Measurements from ENCODE around the gene MREG. TPM values are rescaled to one million over a fixed set of nuclear protein-coding genes. Genes with fewer than 3 reads are reported as not detected.

The MREG gene
- total RNA-seq, 1 donor from 2014 or later = 1.2 TPM

DNA sequence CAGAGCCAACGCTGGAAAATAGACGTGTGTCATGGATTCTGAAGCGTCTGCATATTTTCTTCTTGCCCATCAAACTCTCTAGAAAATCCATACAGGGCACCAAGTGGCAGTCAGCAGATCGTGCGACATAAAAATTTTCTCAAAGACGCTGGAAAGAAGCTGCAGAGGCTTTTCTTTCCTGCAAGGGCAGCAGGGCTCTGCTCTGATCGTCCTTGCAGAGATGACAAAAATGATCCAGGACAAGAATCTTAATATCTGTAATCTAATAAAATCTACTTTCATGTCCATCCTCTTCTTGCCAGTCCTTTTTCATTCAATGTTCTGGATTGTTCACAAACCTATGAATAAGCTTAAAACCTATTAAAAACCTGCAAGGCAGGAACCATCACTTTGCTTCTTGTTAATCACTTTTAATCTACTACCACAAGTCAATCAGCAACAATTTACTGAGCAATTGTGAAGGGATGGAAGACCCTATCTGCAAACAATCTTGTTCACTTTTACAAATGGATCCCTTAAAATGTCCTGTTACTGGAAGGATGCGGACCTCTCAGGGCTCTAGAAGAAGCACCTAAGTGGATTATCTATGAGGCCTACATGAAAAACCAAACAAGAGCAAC is 93.6 kb downstream of the MREG start:
- DNase-seq (ENCODE audit: low spot score) = peak; percentile 51

DNA sequence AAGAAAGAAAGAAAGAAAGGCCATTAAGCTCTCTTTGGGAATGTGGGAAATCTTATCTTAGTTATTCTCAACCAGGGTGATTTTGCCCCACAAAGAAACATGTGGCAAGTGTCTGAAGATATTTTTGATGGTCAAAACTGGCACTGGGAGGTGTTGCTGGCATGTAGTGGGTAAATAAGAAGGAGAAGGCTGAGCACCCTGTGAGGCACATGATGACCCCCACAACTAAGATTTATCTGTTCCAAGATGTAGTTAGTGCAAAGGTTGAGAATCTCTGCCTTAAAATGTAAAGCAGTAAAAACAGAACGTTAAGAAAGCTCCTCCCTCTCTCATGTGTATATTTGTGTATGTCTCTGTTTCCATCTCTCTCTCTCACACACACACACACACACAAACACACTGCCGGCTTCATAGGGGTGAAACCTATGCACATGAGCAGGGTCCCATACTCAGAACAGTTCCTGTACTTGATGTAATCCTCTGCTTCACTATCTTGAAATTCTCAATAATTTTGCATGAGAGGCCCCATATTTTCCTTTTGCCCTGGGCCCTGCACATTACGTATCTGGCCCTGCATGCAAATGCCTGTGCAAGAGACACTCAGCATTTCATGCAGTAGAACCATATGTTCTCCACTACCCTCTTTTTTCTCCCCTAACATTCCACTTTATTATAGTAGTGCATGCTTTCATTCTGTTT is 94.3 kb downstream of the MREG start:
- DNase-seq (ENCODE audit: low spot score) = peak; percentile 69

DNA sequence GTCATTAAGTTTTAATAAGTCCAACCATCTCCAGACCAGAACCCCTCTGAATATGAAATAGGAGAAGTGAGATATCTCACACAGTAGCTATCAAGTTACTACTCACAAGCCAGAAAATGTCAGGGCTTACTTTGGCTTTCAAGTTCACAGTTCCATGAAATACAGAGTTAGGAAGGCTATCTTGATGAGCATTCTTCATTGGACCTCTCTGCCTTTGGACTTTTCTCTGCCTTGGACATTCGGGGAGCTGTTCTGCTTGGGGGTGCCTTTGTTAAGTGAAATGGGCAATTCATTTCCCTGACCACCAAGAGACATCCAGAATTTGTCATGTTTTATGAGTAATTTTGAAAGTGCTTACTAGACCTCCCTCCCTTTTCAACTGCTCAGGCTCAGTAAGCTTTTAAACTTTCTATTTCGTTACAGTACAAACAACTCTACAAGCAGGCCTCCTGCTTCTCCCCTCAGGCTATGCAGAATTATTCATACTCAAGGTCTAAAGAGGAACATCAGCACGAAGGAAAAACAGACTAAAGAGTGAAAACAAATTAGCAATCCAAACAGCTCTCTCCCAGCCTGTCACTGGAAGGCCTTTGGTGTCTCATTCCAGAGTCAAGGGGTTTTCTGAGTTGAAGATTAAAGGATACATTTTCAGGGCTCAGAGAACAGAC is 95.3 kb downstream of the MREG start:
- peak; percentile 66 for DNase-seq (ENCODE audit: low spot score)

DNA sequence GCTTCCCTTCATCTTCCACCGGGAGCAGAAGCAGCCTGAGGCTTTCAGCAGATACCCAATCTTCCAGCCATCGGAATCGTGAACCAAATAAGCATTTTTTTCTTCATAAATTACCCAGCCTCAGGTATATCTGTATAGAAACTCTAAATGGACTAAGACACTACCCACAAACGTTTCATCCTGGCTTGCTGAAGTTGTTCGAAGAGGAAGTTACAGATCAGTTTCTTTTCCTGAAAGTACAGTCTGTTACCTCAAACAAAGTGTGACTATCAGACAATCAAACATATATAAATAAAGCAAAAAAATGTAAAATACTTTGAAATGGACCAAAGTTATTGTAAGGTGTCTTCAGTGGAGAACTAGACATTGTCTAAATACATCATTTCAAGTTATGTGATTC is 97.9 kb downstream of the MREG start:
- DNase-seq (ENCODE audit: low spot score) = no peak

DNA sequence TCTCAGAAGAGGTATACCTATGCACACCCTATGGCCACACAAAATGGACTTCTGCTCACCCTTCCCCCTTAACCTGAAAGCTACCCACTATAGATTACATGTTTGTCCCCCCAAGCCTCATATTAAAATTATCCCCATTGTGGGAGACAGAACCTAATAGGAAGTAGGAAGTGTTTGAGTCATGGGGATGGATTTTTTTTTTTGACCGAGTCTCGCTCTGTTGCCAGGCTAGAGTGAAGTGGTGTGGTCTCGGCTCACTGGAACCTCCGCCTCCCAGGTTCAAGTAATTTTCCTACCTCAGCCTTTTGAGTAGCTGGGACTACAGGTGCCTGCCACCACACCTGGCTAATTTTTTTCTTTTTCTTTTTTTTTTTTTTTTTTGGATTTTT is 98.6 kb downstream of the MREG start:
- DNase-seq (ENCODE audit: low spot score) = no peak

DNA sequence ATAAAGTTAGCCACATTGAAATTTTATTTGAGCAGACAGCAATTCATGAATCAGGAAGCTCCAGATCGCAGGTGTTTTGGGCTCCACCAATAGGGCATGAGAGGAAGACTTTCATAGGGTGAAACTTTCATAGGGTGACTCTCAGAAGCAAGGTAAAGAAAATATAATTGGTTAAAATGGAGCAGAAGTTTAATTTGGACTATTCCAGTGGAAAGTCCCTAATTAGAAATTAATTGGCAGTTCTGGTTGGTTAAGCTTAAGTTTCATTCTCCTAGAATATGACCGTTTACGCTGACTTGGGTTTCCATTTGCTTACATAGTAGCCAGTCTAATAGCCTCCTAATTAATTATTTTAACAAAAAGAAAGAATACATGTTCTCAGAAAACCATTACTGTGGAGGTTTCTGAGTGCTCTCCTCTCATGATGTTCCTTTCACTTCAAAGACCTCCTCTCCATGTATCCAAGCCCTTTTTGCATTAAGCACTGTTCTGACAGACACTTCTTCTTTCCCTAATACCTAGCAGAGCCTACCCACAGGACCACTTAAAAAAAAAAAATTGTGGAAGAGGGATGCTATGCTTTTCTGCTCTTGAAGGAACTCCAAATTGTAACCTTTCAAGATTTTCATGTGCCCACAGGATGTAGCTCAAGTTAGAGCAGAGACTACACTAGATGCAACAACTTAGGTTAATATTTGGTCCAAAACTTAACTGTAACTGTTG is 99.1 kb downstream of the MREG start:
- DNase-seq (ENCODE audit: low spot score) = no peak

DNA sequence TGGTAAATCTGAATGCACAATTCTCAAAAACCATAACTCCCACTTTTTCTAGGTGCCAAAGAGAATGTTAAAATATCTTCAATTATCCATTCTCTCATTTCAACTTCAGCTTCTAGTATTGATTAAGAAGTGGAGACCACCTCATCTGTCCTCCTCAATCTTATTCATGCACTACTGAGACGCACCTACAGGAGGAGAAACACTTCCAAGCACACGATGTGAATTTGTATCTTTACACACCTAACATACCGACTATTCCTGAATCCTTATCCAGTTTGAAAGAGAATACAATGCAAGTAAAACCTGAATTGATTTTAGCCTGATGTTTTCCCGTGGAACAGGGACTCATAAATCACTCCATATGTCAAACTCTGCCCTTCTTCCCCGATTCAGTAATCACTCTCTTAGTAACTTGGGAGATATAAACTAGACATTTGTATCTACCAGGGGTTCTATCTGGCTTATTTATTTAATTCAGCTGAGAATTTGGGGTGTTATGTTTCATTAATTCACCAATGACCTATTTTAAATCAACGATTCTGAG is 101.0 kb downstream of the MREG start:
- DNase-seq (ENCODE audit: low spot score) = no peak

DNA sequence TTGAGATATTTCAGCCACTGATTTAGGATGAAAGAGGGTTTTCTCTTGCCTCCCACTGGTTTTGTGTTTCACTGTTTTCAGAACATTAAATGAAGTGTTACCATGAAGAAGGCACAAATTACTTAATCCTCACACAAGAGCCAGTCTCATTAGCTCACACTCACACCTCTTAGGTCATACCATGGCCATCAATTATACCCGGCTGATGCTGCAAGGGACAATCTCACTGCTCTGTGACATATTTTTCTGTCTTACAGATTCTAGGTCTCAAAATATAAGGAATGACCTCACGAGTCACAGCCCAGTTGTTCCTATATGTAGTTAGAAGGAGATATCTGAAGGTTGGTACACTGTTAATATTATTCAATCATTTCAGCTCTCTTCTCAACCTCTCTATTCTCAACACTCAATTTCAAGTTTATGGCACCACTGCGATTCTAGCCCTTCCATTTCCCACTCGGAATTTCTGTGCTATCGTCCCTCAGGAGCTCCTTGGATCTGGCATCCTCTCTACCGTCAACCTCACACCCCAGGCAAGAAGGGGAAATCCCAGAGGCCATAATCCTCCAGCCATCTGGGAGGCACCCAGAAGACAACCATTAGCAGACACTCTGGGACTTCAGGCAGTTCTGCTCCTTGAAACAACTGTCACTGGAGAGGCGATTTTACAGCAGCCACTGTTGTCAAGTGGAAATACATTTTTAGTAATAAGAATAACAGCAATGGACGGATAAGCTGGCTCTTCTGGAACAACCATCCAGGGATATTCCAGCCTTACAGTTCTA is 101.9 kb downstream of the MREG start:
- no peak for DNase-seq (ENCODE audit: low spot score)

DNA sequence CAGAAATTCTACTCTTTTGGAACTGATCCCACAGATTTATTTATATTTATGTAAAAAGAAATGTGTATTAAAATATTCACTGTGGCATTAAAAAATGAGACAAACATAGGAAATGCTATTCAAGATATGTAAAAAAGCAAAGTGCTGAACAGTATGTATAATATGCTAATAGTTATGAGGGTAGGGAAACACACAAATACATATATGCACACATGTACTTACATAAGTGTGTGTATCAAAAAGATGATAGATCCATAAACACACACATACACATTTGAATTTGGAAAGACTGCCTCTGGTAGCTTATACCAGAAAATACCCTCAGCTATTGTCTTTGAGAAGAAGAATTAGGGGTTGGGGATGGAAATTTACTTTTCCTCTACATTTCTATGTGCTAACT is 103.2 kb downstream of the MREG start:
- DNase-seq (ENCODE audit: low spot score) = no peak

DNA sequence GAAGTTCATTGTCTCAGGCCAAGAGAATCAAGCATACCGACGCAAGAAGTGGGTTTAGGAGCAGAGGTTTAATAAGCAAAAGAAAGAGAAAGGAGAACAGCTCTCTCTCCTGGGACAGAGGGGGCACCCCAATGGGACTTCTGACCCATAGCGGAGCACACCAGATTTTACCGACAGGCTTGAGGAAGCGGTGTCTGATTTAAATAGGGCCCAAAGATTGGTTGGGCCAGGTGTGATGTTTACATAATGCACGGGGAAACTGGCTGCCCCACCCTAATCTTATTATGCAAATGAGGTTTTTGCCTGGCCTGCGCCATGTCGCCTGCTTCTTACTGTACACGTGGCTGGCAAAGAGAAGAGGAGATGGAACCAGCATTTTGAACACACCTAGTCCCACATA is 106.2 kb downstream of the MREG start:
- no peak for DNase-seq (ENCODE audit: low spot score)

DNA sequence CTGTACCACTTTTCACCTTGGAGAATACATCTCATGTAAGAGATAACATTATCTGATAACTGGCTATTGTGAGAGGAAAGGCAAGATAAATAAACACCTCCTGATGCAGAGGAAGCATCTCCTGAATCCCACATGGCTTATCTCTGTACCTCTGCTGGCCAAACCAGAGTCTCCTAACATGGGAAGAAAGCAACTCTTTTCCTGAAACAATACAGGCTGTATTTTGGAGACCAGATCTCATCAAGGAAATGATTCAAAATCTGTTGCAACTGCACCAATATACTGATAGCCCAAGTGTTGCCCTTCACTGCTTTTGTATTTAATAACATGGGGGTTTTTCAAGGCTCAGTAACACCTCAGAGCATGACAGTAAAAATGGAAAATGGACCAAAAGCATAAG is 106.9 kb downstream of the MREG start:
- DNase-seq (ENCODE audit: low spot score) = no peak

DNA sequence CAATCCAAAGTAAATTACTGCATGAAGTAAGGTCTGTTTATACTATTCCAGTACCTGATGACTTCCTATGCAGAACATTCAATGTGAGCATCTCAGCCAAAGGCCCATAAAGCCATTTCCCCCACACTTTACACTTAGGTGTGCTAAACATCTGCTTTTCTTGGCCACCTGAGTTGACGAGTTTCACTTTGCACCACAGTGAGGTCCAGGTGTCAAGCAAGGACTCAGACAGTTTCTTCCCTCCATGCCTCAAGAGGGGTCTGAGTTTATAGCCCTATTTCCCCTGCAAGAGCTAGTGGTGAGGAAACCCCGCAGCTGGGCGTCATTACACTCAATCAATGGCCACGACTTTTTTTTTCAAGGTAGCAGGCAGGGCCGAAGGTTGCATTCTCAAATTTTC is 107.7 kb downstream of the MREG start:
- no peak for DNase-seq (ENCODE audit: low spot score)

DNA sequence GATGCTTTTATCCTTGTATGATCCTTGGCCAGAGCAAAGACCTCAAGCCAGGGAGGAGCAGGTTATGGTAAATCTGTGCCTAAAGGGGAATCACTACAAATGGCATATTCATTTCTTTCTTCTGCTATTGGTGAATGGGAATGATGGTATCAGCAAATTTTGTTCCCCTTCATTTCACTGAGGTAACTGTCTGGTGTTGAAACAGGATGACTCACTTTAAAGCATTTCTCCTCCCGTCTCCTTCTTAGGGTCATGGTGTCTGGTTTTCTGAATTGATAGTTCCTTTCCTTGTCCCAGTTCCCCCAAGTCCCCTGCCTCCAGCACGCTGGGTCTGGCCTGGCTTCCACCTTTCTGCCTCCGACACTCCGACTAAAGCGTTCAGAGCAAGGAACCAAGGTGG is 109.2 kb downstream of the MREG start:
- no peak for DNase-seq (ENCODE audit: low spot score)

DNA sequence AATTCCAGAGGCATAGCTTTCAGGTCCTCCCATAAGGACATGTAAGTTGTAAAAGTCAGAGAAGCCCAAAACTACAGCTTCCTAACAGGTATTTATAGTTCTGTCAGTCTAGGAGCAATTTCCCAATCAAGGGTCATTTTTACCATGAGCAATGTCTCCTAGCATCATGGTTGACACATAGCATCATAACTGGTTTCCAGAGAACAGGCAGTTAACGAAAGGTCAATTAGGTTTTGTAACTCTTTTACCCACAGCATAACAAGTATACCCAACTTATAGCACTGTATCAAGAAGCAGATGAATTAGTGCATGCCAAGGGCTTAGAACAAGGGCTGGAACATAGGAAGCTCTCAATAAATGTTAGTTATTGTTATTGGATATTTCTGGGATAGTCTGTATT is 110.1 kb downstream of the MREG start:
- DNase-seq (ENCODE audit: low spot score) = no peak

DNA sequence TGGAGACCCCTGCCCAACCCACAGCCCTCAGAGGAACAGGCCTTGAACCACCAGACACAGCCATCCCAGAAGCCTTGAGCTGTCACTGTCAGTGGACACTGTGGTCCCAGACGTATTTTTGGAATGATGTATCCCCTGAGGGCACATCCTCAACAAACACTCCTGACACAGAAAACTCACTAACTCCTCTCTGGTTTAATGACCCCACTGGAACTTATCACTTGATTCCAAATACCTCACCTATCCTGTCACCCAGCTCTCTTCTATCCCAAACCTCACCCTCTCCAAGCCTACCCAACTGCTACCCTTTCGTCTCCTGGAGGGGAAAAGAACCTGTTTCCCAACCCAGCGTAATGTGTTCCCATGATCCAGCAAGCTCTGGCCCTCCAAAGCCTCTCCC is 111.6 kb downstream of the MREG start:
- DNase-seq (ENCODE audit: low spot score) = no peak

DNA sequence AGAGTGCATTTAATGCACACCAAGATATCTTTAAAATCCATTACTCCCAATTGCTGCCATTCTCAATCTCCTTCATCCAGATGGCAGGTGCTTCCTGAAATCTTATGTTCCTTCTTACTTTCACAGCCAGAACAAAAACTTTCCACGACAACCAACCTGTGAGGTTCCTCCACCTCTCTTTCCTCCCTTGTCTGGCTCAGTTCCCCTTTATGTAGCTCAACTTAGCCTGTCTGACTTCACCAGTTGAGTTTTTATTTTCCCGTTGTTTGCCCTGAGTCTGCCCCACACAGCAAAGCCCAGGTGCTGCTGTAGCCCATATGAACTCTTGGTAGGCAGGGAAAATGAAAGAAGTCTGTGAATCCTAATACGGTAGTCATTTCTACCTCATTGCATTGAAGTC is 112.5 kb downstream of the MREG start:
- DNase-seq (ENCODE audit: low spot score) = no peak

DNA sequence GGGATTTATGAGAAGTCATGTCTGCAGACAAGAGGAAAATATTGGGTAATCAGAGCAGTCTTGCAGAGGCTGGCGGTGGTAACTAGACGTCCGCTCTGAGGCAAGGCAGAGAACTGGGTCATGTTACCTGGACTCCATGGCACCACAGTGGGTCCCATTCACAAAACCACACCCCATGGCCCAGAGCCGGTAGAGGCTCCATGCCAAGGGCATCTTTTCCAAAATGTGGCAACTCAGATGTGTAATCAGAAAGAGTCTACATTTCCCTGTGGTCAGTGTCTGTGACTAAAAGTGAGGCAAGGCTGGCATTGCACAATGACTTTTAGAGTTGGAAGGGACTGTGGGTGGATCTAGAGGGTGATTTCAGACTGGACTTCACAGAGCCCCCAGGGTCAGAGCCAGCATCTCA is 113.1 kb downstream of the MREG start:
- no peak for DNase-seq (ENCODE audit: low spot score)

DNA sequence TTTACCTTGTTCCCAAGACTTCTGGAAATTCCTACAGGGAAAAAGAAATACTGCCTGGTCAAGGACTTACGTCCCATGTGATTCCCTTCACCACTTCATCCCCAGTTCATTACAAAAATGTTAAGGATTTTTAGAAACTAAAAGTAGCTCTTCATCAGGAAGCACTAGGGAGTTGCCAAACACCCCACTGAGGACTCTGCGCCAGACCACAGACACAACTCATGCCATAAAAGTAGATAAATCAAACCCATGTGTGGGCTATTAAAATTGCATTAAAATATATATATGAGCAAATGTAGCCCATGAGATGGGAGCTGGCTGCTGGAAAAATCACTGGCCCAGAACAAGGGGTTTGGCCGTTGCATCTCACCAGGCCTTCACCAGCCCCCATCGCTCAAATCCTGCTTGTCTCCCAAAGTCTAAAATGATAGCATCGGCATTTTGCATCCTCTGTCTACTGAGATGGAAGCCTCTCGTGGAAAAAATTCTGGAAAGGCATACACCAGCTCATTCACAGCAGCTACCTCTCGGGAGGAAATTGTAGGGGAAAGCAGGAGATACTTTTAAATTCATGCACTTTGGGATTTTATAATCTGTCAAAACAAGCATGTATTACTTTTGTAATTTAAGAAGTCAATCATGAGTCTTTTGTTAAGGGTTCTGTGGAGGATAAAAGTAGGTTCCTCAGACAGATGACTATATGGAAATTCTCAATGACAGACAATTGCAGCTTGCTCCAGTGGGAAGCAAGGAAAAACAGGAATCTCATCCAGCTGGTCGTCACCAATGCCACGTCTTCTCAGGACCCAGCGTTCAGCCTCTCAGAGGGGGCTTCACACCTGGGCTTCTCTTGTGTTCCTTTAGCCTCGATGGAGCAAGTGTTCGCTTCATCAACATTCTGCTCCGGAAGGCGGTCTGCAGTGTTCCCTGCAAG is 113.9 kb downstream of the MREG start:
- peak; percentile 36 for DNase-seq (ENCODE audit: low spot score)

DNA sequence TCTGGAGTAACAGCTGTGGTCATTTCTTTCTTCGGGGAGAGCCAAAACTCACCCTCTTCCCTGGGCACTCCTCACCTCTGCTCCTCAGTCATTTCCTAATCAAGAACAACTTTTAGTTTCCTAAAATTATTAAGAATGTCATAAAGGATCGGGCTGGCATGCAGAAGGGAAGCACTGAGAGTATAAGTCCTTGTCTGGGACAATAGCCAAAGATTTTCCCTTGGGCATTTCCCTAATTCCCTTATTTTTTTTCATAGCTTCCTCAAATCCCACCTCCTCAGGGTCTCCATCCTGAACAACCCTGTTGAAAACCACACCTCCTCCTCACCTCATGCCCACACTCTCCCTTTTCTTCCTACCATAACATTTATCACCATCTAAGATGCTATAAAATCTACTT is 115.0 kb downstream of the MREG start:
- DNase-seq (ENCODE audit: low spot score) = no peak

DNA sequence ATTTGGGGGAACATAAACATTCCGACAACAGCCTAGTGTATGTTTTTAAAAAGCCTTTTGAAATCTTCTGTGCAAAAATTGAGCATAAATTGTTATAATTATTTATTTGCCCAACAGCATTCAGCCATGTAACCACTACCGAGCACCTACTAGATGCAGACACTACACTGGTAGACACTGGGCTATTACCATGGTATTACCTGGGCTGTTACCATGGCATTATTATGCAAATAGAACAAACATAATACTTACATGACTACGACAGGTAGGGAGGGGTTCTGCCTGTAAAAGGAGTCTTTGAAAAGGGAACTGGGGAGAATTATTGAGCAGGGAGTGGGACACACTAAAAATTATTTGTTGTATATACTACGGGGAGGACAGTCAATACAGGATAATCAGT is 116.4 kb downstream of the MREG start:
- no peak for DNase-seq (ENCODE audit: low spot score)

Data from umbilical cord (tissue), 2 donors.